Activated naive CD8-positive, alpha-beta T cell treated with anti-CD3 and anti-CD28 coated beads, Interleukin-2, amount 10 ng/mL, durations not matched to agents 7 days and 5 days (primary cell): ENCODE data around the gene ZBTB32. TPM values are rescaled to one million over a fixed set of nuclear protein-coding genes. Genes with fewer than 3 reads are reported as not detected.
A peak's percentile ranks its signal among the peaks of the same experiment; 100 is the strongest.

Experiments
- ATAC-seq: fragments of 150-1000 bp; cut with Tn5 transposase; one replicate; pipeline ENCODE4 v1.10.0; 2021; ENCODE audit warnings: low read depth, moderate library complexity
- POLR2A ChIA-PET: fragments of 350-600 bp; sonication (Branson Sonifier 250); formaldehyde crosslinking; loops from one replicate; lab custom pipeline; 2021; ENCODE audit warnings: antibody characterized with exemption; lab: Charles Lee
- DNase-seq: peaks from one replicate; pipeline ENCODE4 v3.0.0; 2021
- H3K27ac Mint-ChIP-seq: one replicate; pipeline ENCODE4 v1.8.0; 2022; ENCODE audit warnings: mild to moderate bottlenecking, mixed read lengths
- H3K27me3 Mint-ChIP-seq: one replicate; pipeline ENCODE4 v1.8.0; 2022; ENCODE audit warnings: mild to moderate bottlenecking, moderate library complexity, mixed read lengths
- H3K36me3 Mint-ChIP-seq: one replicate; pipeline ENCODE4 v1.8.0; 2021; ENCODE audit warnings: mild to moderate bottlenecking, mixed read lengths
- H3K4me1 Mint-ChIP-seq: one replicate; pipeline ENCODE4 v1.8.0; 2021; ENCODE audit warnings: mixed read lengths
- H3K4me3 Mint-ChIP-seq: one replicate; pipeline ENCODE4 v1.8.0; 2022; ENCODE audit warnings: mild to moderate bottlenecking, moderate library complexity, mixed read lengths
- H3K9me3 Mint-ChIP-seq: one replicate; pipeline ENCODE4 v1.8.0; 2021; ENCODE audit warnings: mixed read lengths
- total RNA-seq, 2 experiments: library from RNA; stranded (reverse); gene quantifications; one replicate each; pipeline ENCODE4 v1.2.3, GENCODE V29; 2021

Gene ZBTB32
- total RNA-seq, 2 experiments from 2014 or later = 24.5 to 33.6 TPM

GRCh38 chr19:35727956-35728706, 23.8 kb downstream of the ZBTB32 start:
- ATAC-seq (no peak), DNase-seq (no peak)
- H3K9me3 Mint-ChIP-seq = no peaks in the 10 kb centered on the region
- no peaks in the 10 kb centered on the region for H3K27me3 Mint-ChIP-seq
- peaks cover 22% of the 10 kb centered on the region for H3K36me3 Mint-ChIP-seq
- POLR2A ChIA-PET = interaction anchor here (0.9 to 1.5 kb wide), 3 partner anchors 10 to 12 kb away, joined by 3 to 4 read pairs (median 3); no protein-coding TSS in a partner anchor
- no peak overlapping the region for H3K4me3 Mint-ChIP-seq
- no peak overlapping the region for H3K27ac Mint-ChIP-seq
- no peaks in the 10 kb centered on the region for H3K4me1 Mint-ChIP-seq

- H3K4me3 Mint-ChIP-seq = no peak overlapping the region
Measured at GRCh38 chr19:35729021-35729420, 24.7 kb downstream of the ZBTB32 start.

GRCh38 chr19:35729763-35730162, 25.4 kb downstream of the ZBTB32 start:
- peaks cover 18% of the 10 kb centered on the region for H3K36me3 Mint-ChIP-seq

More at GRCh38 chr19:35729021-35729420, 24.7 kb downstream of the ZBTB32 start:
- H3K27ac Mint-ChIP-seq = no peak overlapping the region
- H3K9me3 Mint-ChIP-seq = no peaks in the 10 kb centered on the region
- DNase-seq (no peak), ATAC-seq (no peak)
- POLR2A ChIA-PET = interaction anchor here (0.9 to 1.5 kb wide), 2 partner anchors 11 kb away, joined by 3 to 4 read pairs; no protein-coding TSS in a partner anchor
- no peaks in the 10 kb centered on the region for H3K4me1 Mint-ChIP-seq
- peaks cover 20% of the 10 kb centered on the region for H3K36me3 Mint-ChIP-seq
- H3K27me3 Mint-ChIP-seq = no peaks in the 10 kb centered on the region

GRCh38 chr19:35730326-35730725, 26.0 kb downstream of the ZBTB32 start:
- H3K27ac Mint-ChIP-seq = no peak overlapping the region

More at GRCh38 chr19:35729763-35730162, 25.4 kb downstream of the ZBTB32 start:
- DNase-seq = no peak
- H3K27me3 Mint-ChIP-seq = no peaks in the 10 kb centered on the region
- no peaks in the 10 kb centered on the region for H3K9me3 Mint-ChIP-seq
- POLR2A ChIA-PET = interaction anchor here (1.5 kb wide), 1 partner anchor 11 kb away, joined by 4 read pairs; no protein-coding TSS in a partner anchor
- no peak overlapping the region for H3K27ac Mint-ChIP-seq
- no peak for ATAC-seq
- H3K4me3 Mint-ChIP-seq = no peak overlapping the region
- no peaks in the 10 kb centered on the region for H3K4me1 Mint-ChIP-seq

GRCh38 chr19:35731353-35731752, 27.0 kb downstream of the ZBTB32 start:
- DNase-seq (no peak), ATAC-seq (no peak)
- Mint-ChIP-seq H3K9me3 (no peaks in the 10 kb centered on the region), H3K4me3 (no peak overlapping the region), H3K27ac (peak overlapping the region; percentile 46), H3K36me3 (peaks cover 15% of the 10 kb centered on the region), H3K4me1 (peaks cover 3% of the 10 kb centered on the region), H3K27me3 (no peaks in the 10 kb centered on the region)
- POLR2A ChIA-PET = interaction anchor here (2.0 kb wide), 1 partner anchor 9 kb away, joined by 6 read pairs; no protein-coding TSS in a partner anchor

More at GRCh38 chr19:35730326-35730725, 26.0 kb downstream of the ZBTB32 start:
- H3K9me3 Mint-ChIP-seq = no peaks in the 10 kb centered on the region
- no peaks in the 10 kb centered on the region for H3K27me3 Mint-ChIP-seq
- H3K4me3 Mint-ChIP-seq = no peak overlapping the region
- peaks cover 18% of the 10 kb centered on the region for H3K36me3 Mint-ChIP-seq
- no peaks in the 10 kb centered on the region for H3K4me1 Mint-ChIP-seq
- ATAC-seq (no peak), DNase-seq (no peak)
- POLR2A ChIA-PET = interaction anchor here (2.0 kb wide), 1 partner anchor 10 kb away, joined by 6 read pairs; no protein-coding TSS in a partner anchor

GRCh38 chr19:35731779-35732405, 27.5 kb downstream of the ZBTB32 start:
- no peak overlapping the region for H3K27ac Mint-ChIP-seq
- no peaks in the 10 kb centered on the region for H3K9me3 Mint-ChIP-seq
- H3K36me3 Mint-ChIP-seq = peaks cover 16% of the 10 kb centered on the region
- H3K4me1 Mint-ChIP-seq = peaks cover 5% of the 10 kb centered on the region
- no peaks in the 10 kb centered on the region for H3K27me3 Mint-ChIP-seq
- no peak overlapping the region for H3K4me3 Mint-ChIP-seq
- POLR2A ChIA-PET = interaction anchor here (0.6 to 2.0 kb wide), 3 partner anchors 9 to 160 kb away, joined by 5 to 6 read pairs (median 5); no protein-coding TSS in a partner anchor
- DNase-seq (no peak), ATAC-seq (no peak)

- peaks cover 16% of the 10 kb centered on the region for H3K36me3 Mint-ChIP-seq
Measured at GRCh38 chr19:35732540-35733179, 28.3 kb downstream of the ZBTB32 start.

GRCh38 chr19:35733180-35734125, 29.1 kb downstream of the ZBTB32 start:
- ATAC-seq (no peak), DNase-seq (no peak)
- Mint-ChIP-seq H3K4me3 (no peak overlapping the region), H3K27me3 (no peaks in the 10 kb centered on the region), H3K27ac (peak overlapping the region; percentile 31), H3K36me3 (peaks cover 11% of the 10 kb centered on the region), H3K4me1 (peaks cover 10% of the 10 kb centered on the region), H3K9me3 (no peaks in the 10 kb centered on the region)
- POLR2A ChIA-PET = interaction anchor here (1.8 kb wide), 1 partner anchor 15 kb away, joined by 5 read pairs; no protein-coding TSS in a partner anchor

More at GRCh38 chr19:35732540-35733179, 28.3 kb downstream of the ZBTB32 start:
- H3K4me3 Mint-ChIP-seq = no peak overlapping the region
- peaks cover 10% of the 10 kb centered on the region for H3K4me1 Mint-ChIP-seq
- no peaks in the 10 kb centered on the region for H3K27me3 Mint-ChIP-seq
- DNase-seq (no peak), ATAC-seq (no peak)
- H3K27ac Mint-ChIP-seq = no peak overlapping the region
- POLR2A ChIA-PET = interaction anchor here (0.6 to 1.8 kb wide), 2 partner anchors 14 to 159 kb away, joined by 5 read pairs; no protein-coding TSS in a partner anchor
- no peaks in the 10 kb centered on the region for H3K9me3 Mint-ChIP-seq

GRCh38 chr19:35734273-35734672, 29.9 kb downstream of the ZBTB32 start:
- Mint-ChIP-seq H3K27ac (peak overlapping the region; percentile 31), H3K9me3 (no peaks in the 10 kb centered on the region), H3K27me3 (no peaks in the 10 kb centered on the region), H3K36me3 (peaks cover 16% of the 10 kb centered on the region), H3K4me1 (peaks cover 13% of the 10 kb centered on the region), H3K4me3 (no peak overlapping the region)
- POLR2A ChIA-PET = no interaction called here
- ATAC-seq = no peak
- no peak for DNase-seq

GRCh38 chr19:35734889-35735288, 30.5 kb downstream of the ZBTB32 start:
- ATAC-seq = no peak
- no peak overlapping the region for H3K27ac Mint-ChIP-seq
- H3K27me3 Mint-ChIP-seq = no peaks in the 10 kb centered on the region

GRCh38 chr19:35736913-35737886, 32.8 kb downstream of the ZBTB32 start:
- Mint-ChIP-seq H3K4me1 (peaks cover 19% of the 10 kb centered on the region), H3K9me3 (no peaks in the 10 kb centered on the region), H3K36me3 (peaks cover 10% of the 10 kb centered on the region), H3K4me3 (no peak overlapping the region), H3K27me3 (no peaks in the 10 kb centered on the region), H3K27ac (peak overlapping the region; percentile 61)
- no peak for DNase-seq
- ATAC-seq = no peak
- POLR2A ChIA-PET = interaction anchor here (1.3 to 1.4 kb wide), 5 partner anchors 8 to 167 kb away, joined by 4 to 8 read pairs (median 7); partner anchors contain the start of genes LIN37, PSENEN and U2AF1L4

More at GRCh38 chr19:35734889-35735288, 30.5 kb downstream of the ZBTB32 start:
- Mint-ChIP-seq H3K4me1 (peaks cover 15% of the 10 kb centered on the region), H3K9me3 (no peaks in the 10 kb centered on the region), H3K4me3 (no peak overlapping the region), H3K36me3 (peaks cover 15% of the 10 kb centered on the region)
- DNase-seq = no peak
- POLR2A ChIA-PET = no interaction called here
